Mesendoderm (in vitro differentiated cells): ENCODE measurements around the gene MOB3A.

ENCODE experiments used
- DNase-seq: peaks from one replicate; pipeline ENCODE4 v3.0.0; 2013
- H2AK5ac ChIP-seq: 2 replicates; pipeline ENCODE4 v1.6.1; 2013; ENCODE audit warnings: low read length, inconsistent platforms
- H2BK120ac ChIP-seq: 2 replicates; pipeline ENCODE4 v1.6.1; 2013; ENCODE audit warnings: low read depth, mild to moderate bottlenecking, low read length, moderate library complexity, mixed read lengths
- H2BK15ac ChIP-seq: replicated peaks from 2 replicates; pipeline ENCODE4 v1.6.1; 2013; ENCODE audit warnings: low read depth, mild to moderate bottlenecking, moderate library complexity
- H2BK5ac ChIP-seq: 2 replicates; pipeline ENCODE4 v1.6.1; 2013; ENCODE audit warnings: low read length, inconsistent platforms
- H3K18ac ChIP-seq: 2 replicates; pipeline ENCODE4 v1.6.1; 2013; ENCODE audit warnings: mild to moderate bottlenecking, low read length, mixed read lengths
- H3K23ac ChIP-seq: one replicate; pipeline ENCODE4 v1.6.1; 2013; ENCODE audit warnings: low read length
- H3K27ac ChIP-seq: 2 replicates; pipeline ENCODE4 v1.5.1; 2013; ENCODE audit warnings: low read depth, mild to moderate bottlenecking, inconsistent platforms, low read length, moderate library complexity
- H3K27me3 ChIP-seq: 2 replicates; pipeline ENCODE4 v1.6.1; 2013; ENCODE audit warnings: low read length, control low read depth, mild to moderate bottlenecking, inconsistent platforms; ENCODE audit not compliant: insufficient read depth, poor library complexity
- H3K36me3 ChIP-seq: 2 replicates; pipeline ENCODE4 v1.6.1; 2013; ENCODE audit warnings: low read length, inconsistent platforms; ENCODE audit not compliant: control insufficient read depth, insufficient read depth
- H3K4ac ChIP-seq: one replicate; pipeline ENCODE4 v1.6.1; 2013; ENCODE audit warnings: low read depth, mild to moderate bottlenecking, low read length, moderate library complexity
- H3K4me1 ChIP-seq: 2 replicates; pipeline ENCODE4 v1.6.1; 2013; ENCODE audit warnings: low read depth, low read length, inconsistent platforms; ENCODE audit not compliant: control insufficient read depth
- H3K4me2 ChIP-seq: 2 replicates; pipeline ENCODE4 v1.6.1; 2013; ENCODE audit warnings: low read length
- H3K4me3 ChIP-seq: 2 replicates; pipeline ENCODE4 v1.5.1; 2013; ENCODE audit warnings: mild to moderate bottlenecking, low read length
- H3K56ac ChIP-seq: one replicate; pipeline ENCODE4 v1.6.1; 2013; ENCODE audit warnings: low read length
- H3K79me1 ChIP-seq: 2 replicates; pipeline ENCODE4 v1.6.1; 2013; ENCODE audit warnings: low read length, inconsistent platforms
- H3K79me2 ChIP-seq: 2 replicates; pipeline ENCODE4 v1.6.1; 2013; ENCODE audit warnings: mild to moderate bottlenecking, low read length; ENCODE audit not compliant: control insufficient read depth, insufficient read depth
- H3K9ac ChIP-seq: 2 replicates; pipeline ENCODE4 v1.6.1; 2013; ENCODE audit warnings: low read length, inconsistent platforms
- H4K5ac ChIP-seq: one replicate; pipeline ENCODE4 v1.6.1; 2013; ENCODE audit warnings: low read length
- H4K8ac ChIP-seq: one replicate; pipeline ENCODE4 v1.6.1; 2013; ENCODE audit warnings: low read depth, mild to moderate bottlenecking, control low read depth, low read length, moderate library complexity
- WGBS: extraction: QIAGEN DNeasy Blood & Tissue Kit; methylation state at CpG from one replicate; pipeline ENCODE4 v1.1.7; 2013; ENCODE audit warnings: low lambda C conversion rate, missing lambda C conversion rate; ENCODE audit not compliant: insufficient coverage; ENCODE audit errors: extremely low coverage; 5-methylcytosine and 5-hydroxymethylcytosine counted together

Gene MOB3A

DNA sequence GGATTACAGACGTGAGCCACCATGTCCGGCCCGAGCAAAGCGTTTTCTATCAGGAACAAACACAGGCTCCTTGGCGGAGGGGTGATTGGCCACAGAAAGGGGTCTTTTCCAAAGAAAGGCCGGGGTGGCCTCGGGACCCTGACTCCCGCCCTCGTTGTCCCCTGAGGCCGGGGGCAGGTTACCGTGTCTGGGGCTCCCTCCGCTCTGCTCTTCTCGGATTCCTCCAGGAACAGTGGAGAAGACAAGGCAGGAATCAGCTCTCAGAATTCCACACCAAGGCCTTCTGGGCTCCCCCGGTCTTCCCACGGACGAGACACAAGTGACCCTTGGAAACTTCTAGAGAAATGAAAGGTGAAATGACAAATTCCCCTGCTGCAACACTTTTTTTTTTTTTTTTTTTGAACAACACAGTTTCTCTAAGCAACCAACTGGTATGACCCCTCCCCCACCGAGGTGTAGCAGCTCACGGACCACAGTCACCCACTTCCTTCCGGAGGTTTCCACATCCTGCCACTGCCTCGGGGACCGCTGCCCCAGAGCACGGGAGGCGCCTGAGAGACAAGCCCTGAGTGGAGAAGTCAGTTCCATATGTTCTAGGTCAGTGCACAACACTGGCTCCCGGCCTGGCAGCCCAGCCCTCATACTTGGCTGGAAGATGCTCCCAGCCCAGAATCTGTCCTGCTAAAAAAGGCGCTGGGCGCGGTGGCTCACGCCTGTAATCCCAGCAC lies 11.0 kb downstream of the MOB3A start:
- Histone ChIP-seq H3K79me1 (no peaks in the 10 kb centered on the region), H3K79me2 (no peaks in the 10 kb centered on the region), H2BK15ac (no peak overlapping the region), H3K4me3 (no peak overlapping the region), H3K56ac (peak overlapping the region; percentile 1), H3K4me1 (peaks cover 2% of the 10 kb centered on the region), H3K27me3 (no peaks in the 10 kb centered on the region), H2BK5ac (no peak overlapping the region), H2BK120ac (no peak overlapping the region), H4K5ac (no peak overlapping the region), H3K4ac (no peak overlapping the region), H3K27ac (no peak overlapping the region), H2AK5ac (no peak overlapping the region), H4K8ac (no peak overlapping the region), H3K9ac (no peak overlapping the region), H3K36me3 (no peaks in the 10 kb centered on the region), H3K18ac (no peak overlapping the region), H3K23ac (no peak overlapping the region), H3K4me2 (no peak overlapping the region)
- no CpG with 5 or more reads among the region's 28 CpGs for whole genome bisulfite sequencing
- DNase-seq: no peak

DNA sequence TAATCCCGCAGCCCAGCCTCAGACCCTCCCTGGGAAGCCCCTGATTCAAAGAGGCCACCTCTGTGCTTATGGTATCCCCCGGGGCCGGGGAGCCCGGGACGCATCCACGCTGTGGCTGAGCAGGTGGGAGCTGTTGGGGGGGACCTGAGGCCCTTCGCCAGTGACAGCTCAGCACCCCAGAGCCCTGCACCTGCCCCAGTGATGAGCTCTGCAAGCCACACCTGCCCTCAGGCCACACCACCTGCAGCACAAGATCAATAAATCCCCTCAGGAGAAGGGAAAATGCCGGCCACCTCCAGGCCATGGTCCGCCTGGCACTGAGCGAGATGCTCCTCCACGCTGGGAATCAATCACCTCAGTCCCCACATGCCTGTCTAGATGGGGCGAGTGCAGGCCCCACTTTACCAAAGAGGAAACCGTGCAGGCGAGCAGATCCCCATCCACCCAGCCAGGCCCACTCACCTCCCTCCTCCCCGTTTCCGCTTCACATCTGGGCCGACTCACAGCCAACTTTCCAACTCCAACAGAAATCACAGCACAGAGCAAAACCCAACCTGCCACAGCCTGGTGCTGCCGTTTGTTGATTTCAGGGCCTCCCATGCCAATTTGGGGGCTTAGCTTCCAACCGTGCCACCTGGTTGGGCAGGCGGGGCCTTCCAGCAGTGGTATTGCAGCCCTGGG lies 12.8 kb downstream of the MOB3A start:
- no peak overlapping the region for H4K8ac ChIP-seq
- no peak overlapping the region for H4K5ac ChIP-seq
- H2BK120ac ChIP-seq: no peak overlapping the region
- no peaks in the 10 kb centered on the region for H3K4me1 ChIP-seq
- H3K79me1 ChIP-seq: no peaks in the 10 kb centered on the region
- no peak overlapping the region for H3K56ac ChIP-seq
- no peaks in the 10 kb centered on the region for H3K36me3 ChIP-seq
- H2BK15ac ChIP-seq: no peak overlapping the region
- no CpG with 5 or more reads among the region's 20 CpGs for WGBS
- no peak overlapping the region for H2BK5ac ChIP-seq
- no peak overlapping the region for H3K4me3 ChIP-seq
- no peak overlapping the region for H3K18ac ChIP-seq
- H3K27ac ChIP-seq: no peak overlapping the region
- no peak overlapping the region for H3K23ac ChIP-seq
- H3K79me2 ChIP-seq: no peaks in the 10 kb centered on the region
- no peak overlapping the region for H2AK5ac ChIP-seq
- no peaks in the 10 kb centered on the region for H3K27me3 ChIP-seq
- no peak overlapping the region for H3K9ac ChIP-seq
- no peak for DNase-seq
- no peak overlapping the region for H3K4me2 ChIP-seq
- H3K4ac ChIP-seq: no peak overlapping the region

DNA sequence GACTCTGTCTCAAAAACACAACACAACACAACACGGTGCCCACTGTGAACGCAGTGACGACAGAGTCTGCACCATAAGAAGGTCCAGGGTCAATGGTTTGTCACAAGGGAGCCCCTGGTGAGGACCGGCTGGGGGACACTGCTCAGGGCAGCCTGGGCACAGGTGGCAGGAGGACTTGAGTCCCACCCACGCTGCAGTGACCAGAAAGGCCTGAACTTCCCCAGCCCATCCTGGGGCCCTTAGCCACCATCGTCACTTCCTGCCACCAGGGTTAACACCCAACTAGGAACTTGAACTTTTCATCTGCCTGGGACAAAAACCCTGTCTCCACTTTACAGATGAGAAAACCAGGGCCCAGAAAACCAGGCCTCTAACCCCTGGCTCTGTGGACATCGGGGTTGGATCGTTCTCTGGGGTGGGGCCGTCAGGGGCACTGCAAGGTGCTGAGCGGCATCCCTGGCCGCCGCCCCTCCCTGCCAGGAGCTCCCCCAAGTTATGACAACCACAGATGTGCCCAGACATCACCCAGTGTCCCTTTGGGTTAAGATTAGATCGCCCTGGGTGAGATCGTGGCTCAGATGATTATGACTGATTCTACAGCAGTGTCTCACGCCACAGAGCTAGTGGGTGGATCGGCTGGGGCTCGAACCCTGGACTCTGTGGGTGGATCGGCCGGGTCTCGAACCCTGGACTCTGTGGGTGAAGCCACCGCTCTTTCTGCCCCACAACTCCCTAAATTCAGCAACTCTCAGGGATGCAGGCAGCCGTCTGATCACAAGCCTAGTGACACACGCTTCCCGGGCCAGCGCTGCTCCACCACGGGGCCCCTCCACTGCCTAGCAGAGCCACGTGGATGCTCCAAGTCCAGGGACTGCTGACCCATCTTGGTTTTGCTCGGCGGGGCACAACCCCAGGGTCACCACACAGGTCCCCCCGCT lies 14.0 kb downstream of the MOB3A start:
- no peak overlapping the region for H4K5ac ChIP-seq
- no peaks in the 10 kb centered on the region for H3K36me3 ChIP-seq
- no peak overlapping the region for H3K4ac ChIP-seq
- H3K4me3 ChIP-seq: no peak overlapping the region
- H2BK15ac ChIP-seq: no peak overlapping the region
- H2BK120ac ChIP-seq: no peak overlapping the region
- no peak overlapping the region for H3K18ac ChIP-seq
- no peak overlapping the region for H3K23ac ChIP-seq
- H2AK5ac ChIP-seq: no peak overlapping the region
- no peaks in the 10 kb centered on the region for H3K27me3 ChIP-seq
- H3K79me2 ChIP-seq: no peaks in the 10 kb centered on the region
- no peak overlapping the region for H3K27ac ChIP-seq
- H3K4me2 ChIP-seq: no peak overlapping the region
- H2BK5ac ChIP-seq: no peak overlapping the region
- no peak overlapping the region for H4K8ac ChIP-seq
- H3K56ac ChIP-seq: no peak overlapping the region
- H3K9ac ChIP-seq: no peak overlapping the region
- DNase-seq: no peak
- no CpG with 5 or more reads among the region's 30 CpGs for WGBS
- no peaks in the 10 kb centered on the region for H3K79me1 ChIP-seq
- no peaks in the 10 kb centered on the region for H3K4me1 ChIP-seq

DNA sequence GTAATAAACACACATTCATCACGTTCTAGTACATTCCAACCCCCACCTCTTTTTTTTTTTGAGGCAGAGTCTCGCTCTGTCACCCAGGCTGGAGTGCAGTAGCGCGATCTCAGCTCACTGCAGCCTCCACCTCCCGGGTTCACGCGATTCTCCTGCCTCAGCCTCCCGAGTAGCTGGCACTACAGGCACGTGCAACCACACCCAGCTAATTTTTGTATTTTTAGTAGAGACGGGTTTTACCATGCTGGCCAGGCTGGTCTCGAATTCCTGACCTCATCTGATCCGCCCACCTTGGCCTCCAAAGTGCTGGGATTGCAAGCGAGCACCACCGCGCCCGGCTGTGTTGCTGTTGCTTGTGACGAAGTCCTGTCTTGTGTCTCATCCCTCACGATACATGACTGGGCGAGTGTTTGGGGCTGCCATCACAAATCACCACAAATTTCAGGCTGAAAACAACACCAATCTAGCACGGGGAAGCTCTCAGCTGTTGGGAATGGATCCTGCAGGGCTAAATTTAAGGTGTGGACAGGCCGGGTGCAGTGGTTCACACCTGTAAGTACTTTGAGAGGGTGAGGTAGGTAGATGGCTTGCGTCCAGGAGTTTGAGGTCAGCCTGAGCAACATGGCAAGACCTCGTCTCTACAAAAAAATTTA lies 15.7 kb downstream of the MOB3A start:
- Histone ChIP-seq H3K18ac (no peak overlapping the region), H2BK5ac (no peak overlapping the region), H3K36me3 (no peaks in the 10 kb centered on the region), H2BK15ac (no peak overlapping the region), H4K8ac (no peak overlapping the region), H2AK5ac (no peak overlapping the region), H3K4me1 (no peaks in the 10 kb centered on the region), H3K79me1 (no peaks in the 10 kb centered on the region), H3K79me2 (no peaks in the 10 kb centered on the region), H3K9ac (no peak overlapping the region), H4K5ac (no peak overlapping the region), H3K4me2 (no peak overlapping the region), H3K4me3 (no peak overlapping the region), H3K56ac (no peak overlapping the region), H2BK120ac (no peak overlapping the region), H3K4ac (no peak overlapping the region), H3K27ac (no peak overlapping the region), H3K27me3 (no peaks in the 10 kb centered on the region), H3K23ac (no peak overlapping the region)
- no CpG with 5 or more reads among the region's 23 CpGs for WGBS
- no peak for DNase-seq

DNA sequence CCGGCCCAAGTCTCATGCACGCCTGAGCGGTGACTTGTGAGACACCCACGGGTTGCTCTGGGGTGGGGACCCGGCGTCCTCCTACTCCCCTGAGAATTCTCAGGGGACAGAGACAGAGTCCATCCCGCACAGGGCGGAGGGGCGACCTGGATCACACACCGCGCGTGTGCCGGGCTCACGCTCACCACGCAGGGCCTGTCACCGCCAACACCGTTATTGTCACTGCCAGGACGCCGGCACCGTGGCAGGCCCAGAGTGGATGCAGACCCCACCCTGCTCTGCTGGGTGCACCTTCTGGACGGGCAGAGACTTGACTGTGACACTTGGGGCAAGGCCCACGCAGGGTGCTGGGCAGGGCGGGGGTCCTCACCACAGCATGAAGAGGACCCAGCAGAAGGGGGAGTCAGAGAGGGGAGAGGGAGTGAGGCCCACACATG lies 16.2 kb downstream of the MOB3A start:
- Histone ChIP-seq H3K27me3 (no peaks in the 10 kb centered on the region), H3K27ac (no peak overlapping the region), H3K36me3 (no peaks in the 10 kb centered on the region), H3K18ac (no peak overlapping the region), H4K8ac (no peak overlapping the region), H3K23ac (no peak overlapping the region), H3K79me2 (no peaks in the 10 kb centered on the region), H2BK5ac (no peak overlapping the region), H2BK120ac (no peak overlapping the region), H3K4ac (no peak overlapping the region), H4K5ac (no peak overlapping the region), H3K4me1 (no peaks in the 10 kb centered on the region), H2BK15ac (no peak overlapping the region), H2AK5ac (no peak overlapping the region), H3K56ac (no peak overlapping the region), H3K9ac (no peak overlapping the region), H3K4me2 (no peak overlapping the region), H3K79me1 (no peaks in the 10 kb centered on the region), H3K4me3 (no peak overlapping the region)
- no peak for DNase-seq
- no CpG with 5 or more reads among the region's 23 CpGs for WGBS
